H1 (cell line): ENCODE data around the gene C8B. TPM values are rescaled to one million over a fixed set of nuclear protein-coding genes. Genes with fewer than 3 reads are reported as not detected.

Source experiments
- NANOG ChIP-seq: IDR thresholded peaks from 2 replicates; pipeline ENCODE4 v1.6.1; 2011; ENCODE audit warnings: low read length, low read depth, mild to moderate bottlenecking, inconsistent platforms; ENCODE audit not compliant: insufficient read depth, poor library complexity, severe bottlenecking
- RXRA ChIP-seq: IDR thresholded peaks from 2 replicates; pipeline ENCODE4 v1.6.1; 2011; ENCODE audit warnings: low read depth, mild to moderate bottlenecking, low read length, moderate library complexity; ENCODE audit not compliant: insufficient read depth
- TBP ChIP-seq: IDR thresholded peaks from 2 replicates; pipeline ENCODE4 v1.6.1; 2011; ENCODE audit warnings: low read depth, low read length, improper control_type of control experiment
- polyA plus RNA-seq, 7 experiments: library from polyadenylated mRNA; depleted of rRNA in 3 of 7; stranded (reverse) in 5 of 7; unstranded in 2 of 7; fragments of >200 nt in 5 of 7; fragments of 200-250 nt in 2 of 7; gene quantifications; 1 replicate in 5 of 7; 2 replicates in 1 of 7; 4 replicates in 1 of 7; pipeline versions ENCODE4 v1.2.1 to v1.2.3, GENCODE V29; 2011 to 2013; ENCODE audit warnings: missing spikeins in 2 of 7, mixed read lengths in 2 of 7
- total RNA-seq: library from RNA; stranded (reverse); fragmentation: NEBNext Ultra II Directional; extraction: Animal tissue kit (Norgen Biotek cat#: 25700); gene quantifications from 2 replicates; pipeline ENCODE4 v1.2.1, GENCODE V29; 2021

C8B gene
- total and polyA plus RNA-seq, 2 of the 8 experiments (the other 6 are each of a cell fraction or from before 2014, with no cell fraction given): not detected

GRCh38 chr1:57013522-57013921 is 47.7 kb upstream of the C8B start (continued):
- TF ChIP-seq NANOG (no peak), RXRA (no peak), TBP (no peak)
- TF ChIP-seq, all 59 proteins: peak for 0
